HL-60 (cell line): Measurements from ENCODE around the gene PTPRM.
A peak's percentile ranks its signal among the peaks of the same experiment; 100 is the strongest.

Experiments used
- CTCF ChIP-seq: IDR thresholded peaks from one replicate; pipeline ENCODE4 v1.5.1; 2011; ENCODE audit warnings: low read length, control low read depth, inconsistent platforms; ENCODE audit not compliant: insufficient read depth
- GABPA ChIP-seq: IDR thresholded peaks from 2 replicates; pipeline ENCODE4 v1.6.1; 2012; ENCODE audit warnings: low read depth
- POLR2AphosphoS5 ChIP-seq: IDR thresholded peaks from 2 replicates; pipeline ENCODE4 v1.6.1; 2012; ENCODE audit warnings: low read depth
- TF ChIP-seq, protein P1 (sequence below): IDR thresholded peaks from 2 replicates; pipeline ENCODE4 v1.6.1; 2012; ENCODE audit warnings: low read depth; ENCODE audit not compliant: insufficient replicate concordance

- TF ChIP-seq, protein P1, sequence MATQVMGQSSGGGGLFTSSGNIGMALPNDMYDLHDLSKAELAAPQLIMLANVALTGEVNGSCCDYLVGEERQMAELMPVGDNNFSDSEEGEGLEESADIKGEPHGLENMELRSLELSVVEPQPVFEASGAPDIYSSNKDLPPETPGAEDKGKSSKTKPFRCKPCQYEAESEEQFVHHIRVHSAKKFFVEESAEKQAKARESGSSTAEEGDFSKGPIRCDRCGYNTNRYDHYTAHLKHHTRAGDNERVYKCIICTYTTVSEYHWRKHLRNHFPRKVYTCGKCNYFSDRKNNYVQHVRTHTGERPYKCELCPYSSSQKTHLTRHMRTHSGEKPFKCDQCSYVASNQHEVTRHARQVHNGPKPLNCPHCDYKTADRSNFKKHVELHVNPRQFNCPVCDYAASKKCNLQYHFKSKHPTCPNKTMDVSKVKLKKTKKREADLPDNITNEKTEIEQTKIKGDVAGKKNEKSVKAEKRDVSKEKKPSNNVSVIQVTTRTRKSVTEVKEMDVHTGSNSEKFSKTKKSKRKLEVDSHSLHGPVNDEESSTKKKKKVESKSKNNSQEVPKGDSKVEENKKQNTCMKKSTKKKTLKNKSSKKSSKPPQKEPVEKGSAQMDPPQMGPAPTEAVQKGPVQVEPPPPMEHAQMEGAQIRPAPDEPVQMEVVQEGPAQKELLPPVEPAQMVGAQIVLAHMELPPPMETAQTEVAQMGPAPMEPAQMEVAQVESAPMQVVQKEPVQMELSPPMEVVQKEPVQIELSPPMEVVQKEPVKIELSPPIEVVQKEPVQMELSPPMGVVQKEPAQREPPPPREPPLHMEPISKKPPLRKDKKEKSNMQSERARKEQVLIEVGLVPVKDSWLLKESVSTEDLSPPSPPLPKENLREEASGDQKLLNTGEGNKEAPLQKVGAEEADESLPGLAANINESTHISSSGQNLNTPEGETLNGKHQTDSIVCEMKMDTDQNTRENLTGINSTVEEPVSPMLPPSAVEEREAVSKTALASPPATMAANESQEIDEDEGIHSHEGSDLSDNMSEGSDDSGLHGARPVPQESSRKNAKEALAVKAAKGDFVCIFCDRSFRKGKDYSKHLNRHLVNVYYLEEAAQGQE, result no peak
- TF ChIP-seq POLR2AphosphoS5, result no peak
- peak; percentile 46 for TF ChIP-seq CTCF
- TF ChIP-seq GABPA, result no peak
Observed at GRCh38 chr18:8450013-8450412, 882.9 kb downstream of the PTPRM start.
